Neural cell (in vitro differentiated cells): ENCODE data around the gene SETMAR. TPM values are rescaled to one million over a fixed set of nuclear protein-coding genes. Genes with fewer than 3 reads are reported as not detected.

Experiments used
- H2AFZ ChIP-seq: fragments of 200-600, 300-800 bp; sonication (generic), shearing (Covaris generic); 2 replicates; pipeline ENCODE4 v1.6.0; 2014; ENCODE audit warnings: low read depth, mild to moderate bottlenecking, antibody characterized with exemption, low read length, moderate library complexity
- H3F3A ChIP-seq: fragments of 200-600 bp; shearing (Covaris generic); 2 replicates; pipeline ENCODE4 v1.6.1; 2016; ENCODE audit warnings: mild to moderate bottlenecking, moderate library complexity, mixed read lengths, antibody characterized with exemption, low read length; ENCODE audit not compliant: insufficient read depth, poor library complexity, severe bottlenecking
- H3K27ac ChIP-seq: fragments of 200-600, 300-800 bp; sonication (generic), shearing (Covaris generic); 2 replicates; pipeline ENCODE4 v1.5.1; 2014; ENCODE audit warnings: mild to moderate bottlenecking, low read length, moderate library complexity
- H3K27me3 ChIP-seq: fragments of 300-800, 200-600 bp; sonication (generic), shearing (Covaris generic); 2 replicates; pipeline ENCODE4 v1.6.0; 2014; ENCODE audit warnings: mild to moderate bottlenecking, low read depth, low read length, moderate library complexity; ENCODE audit not compliant: insufficient read depth
- H3K36me3 ChIP-seq: fragments of 300-800, 200-600 bp; sonication (generic), shearing (Covaris generic); 2 replicates; pipeline ENCODE4 v1.5.1; 2014; ENCODE audit warnings: mild to moderate bottlenecking, antibody characterized with exemption, low read length, moderate library complexity; ENCODE audit not compliant: insufficient read depth
- H3K4me2 ChIP-seq: fragments of 300-800, 200-600 bp; sonication (generic), shearing (Covaris generic); 2 replicates; pipeline ENCODE4 v1.6.0; 2014; ENCODE audit warnings: mild to moderate bottlenecking, low read length
- H3K4me3 ChIP-seq: fragments of 300-800, 200-600 bp; sonication (generic), shearing (Covaris generic); 2 replicates; pipeline ENCODE4 v1.5.1; 2014; ENCODE audit warnings: mild to moderate bottlenecking, low read length, moderate library complexity
- H3K79me2 ChIP-seq: fragments of 200-600 bp; shearing (Covaris generic); replicated peaks from 2 replicates; pipeline ENCODE4 v1.6.0; 2014; ENCODE audit warnings: mild to moderate bottlenecking, low read length, moderate library complexity; ENCODE audit not compliant: insufficient read depth
- H3K9ac ChIP-seq: fragments of 300-800, 200-600 bp; sonication (generic), shearing (Covaris generic); 2 replicates; pipeline ENCODE4 v1.6.1; 2016; ENCODE audit warnings: mild to moderate bottlenecking, low read length, mixed read lengths
- H3K9me2 ChIP-seq: fragments of 200-600 bp; shearing (Covaris generic); 2 replicates; pipeline ENCODE4 v1.6.1; 2016; ENCODE audit warnings: mild to moderate bottlenecking, low read length, mixed read lengths; ENCODE audit not compliant: insufficient read depth
- H3K9me3 ChIP-seq: fragments of 200-600, 300-800 bp; sonication (generic), shearing (Covaris generic); 2 replicates; pipeline ENCODE4 v1.6.1; 2016; ENCODE audit warnings: mild to moderate bottlenecking, mixed run types, low read length, moderate library complexity, mixed read lengths
- H4K20me1 ChIP-seq: fragments of 200-600 bp; shearing (Covaris generic); 2 replicates; pipeline ENCODE4 v1.6.1; 2016; ENCODE audit warnings: mild to moderate bottlenecking, mixed run types; ENCODE audit not compliant: insufficient read depth
- EP300 ChIP-seq: fragments of 450-650 bp; conservative IDR thresholded peaks from 2 replicates; pipeline ENCODE4 v1.6.1; 2014; ENCODE audit warnings: antibody characterized with exemption, mild to moderate bottlenecking, moderate library complexity; ENCODE audit not compliant: poor library complexity, severe bottlenecking
- EZH2 ChIP-seq: fragments of 200-600, 300-800 bp; shearing (Covaris generic), sonication (generic); IDR thresholded peaks from 2 replicates; pipeline ENCODE4 v1.6.1; 2014; ENCODE audit warnings: antibody characterized with exemption, low read length, borderline replicate concordance, mild to moderate bottlenecking; ENCODE audit not compliant: insufficient read depth, poor library complexity, severe bottlenecking
- MXI1 ChIP-seq: fragments of 450-650 bp; conservative IDR thresholded peaks from 2 replicates; pipeline ENCODE4 v1.6.1; 2014; ENCODE audit warnings: antibody characterized with exemption, mild to moderate bottlenecking; ENCODE audit not compliant: poor library complexity, severe bottlenecking
- POLR2AphosphoS5 ChIP-seq: IDR thresholded peaks from 2 replicates; pipeline ENCODE4 v1.6.1; 2012
- RAD21 ChIP-seq: fragments of 450-650 bp; conservative IDR thresholded peaks from 2 replicates; pipeline ENCODE4 v1.6.1; 2014; ENCODE audit warnings: antibody characterized with exemption, mild to moderate bottlenecking, moderate library complexity
- REST ChIP-seq: IDR thresholded peaks from 2 replicates; pipeline ENCODE4 v1.6.1; 2012; ENCODE audit warnings: borderline replicate concordance
- SMC3 ChIP-seq: fragments of 450-650 bp; conservative IDR thresholded peaks from 2 replicates; pipeline ENCODE4 v1.6.1; 2014; ENCODE audit warnings: antibody characterized with exemption, mild to moderate bottlenecking, moderate library complexity; ENCODE audit not compliant: poor library complexity
- TAF1 ChIP-seq: IDR thresholded peaks from 2 replicates; pipeline ENCODE4 v1.6.1; 2012; ENCODE audit warnings: low read depth
- polyA plus RNA-seq: library from polyadenylated mRNA; depleted of rRNA; stranded (reverse); fragments of >200 nt; gene quantifications from 2 replicates; pipeline ENCODE4 v1.2.3, GENCODE V29; 2014
- TF ChIP-seq, protein P1 (sequence below): fragments of 450-650 bp; IDR thresholded peaks from 2 replicates; pipeline ENCODE4 v1.5.1; 2014; ENCODE audit warnings: antibody characterized with exemption, mild to moderate bottlenecking, moderate library complexity; ENCODE audit not compliant: poor library complexity, severe bottlenecking

SETMAR gene
- polyA plus RNA-seq, 1 donor from 2014 or later = 41.3 TPM

GRCh38 chr3:4311496-4311895 lies 8.3 kb downstream of the SETMAR start:
- no peaks in the 10 kb centered on the region for H3K79me2 ChIP-seq
- H3K9me3 ChIP-seq = peaks cover under 1% of the 10 kb centered on the region
- no peak overlapping the region for H3K4me3 ChIP-seq
- H3K27me3 ChIP-seq = no peaks in the 10 kb centered on the region
- no peak overlapping the region for H2AFZ ChIP-seq
- H3K4me2 ChIP-seq = no peak overlapping the region
- TF ChIP-seq RAD21 (no peak), EP300 (no peak), TAF1 (no peak), MXI1 (no peak), POLR2AphosphoS5 (no peak), SMC3 (no peak), REST (no peak), EZH2 (no peak)
- TF ChIP-seq, protein P1, sequence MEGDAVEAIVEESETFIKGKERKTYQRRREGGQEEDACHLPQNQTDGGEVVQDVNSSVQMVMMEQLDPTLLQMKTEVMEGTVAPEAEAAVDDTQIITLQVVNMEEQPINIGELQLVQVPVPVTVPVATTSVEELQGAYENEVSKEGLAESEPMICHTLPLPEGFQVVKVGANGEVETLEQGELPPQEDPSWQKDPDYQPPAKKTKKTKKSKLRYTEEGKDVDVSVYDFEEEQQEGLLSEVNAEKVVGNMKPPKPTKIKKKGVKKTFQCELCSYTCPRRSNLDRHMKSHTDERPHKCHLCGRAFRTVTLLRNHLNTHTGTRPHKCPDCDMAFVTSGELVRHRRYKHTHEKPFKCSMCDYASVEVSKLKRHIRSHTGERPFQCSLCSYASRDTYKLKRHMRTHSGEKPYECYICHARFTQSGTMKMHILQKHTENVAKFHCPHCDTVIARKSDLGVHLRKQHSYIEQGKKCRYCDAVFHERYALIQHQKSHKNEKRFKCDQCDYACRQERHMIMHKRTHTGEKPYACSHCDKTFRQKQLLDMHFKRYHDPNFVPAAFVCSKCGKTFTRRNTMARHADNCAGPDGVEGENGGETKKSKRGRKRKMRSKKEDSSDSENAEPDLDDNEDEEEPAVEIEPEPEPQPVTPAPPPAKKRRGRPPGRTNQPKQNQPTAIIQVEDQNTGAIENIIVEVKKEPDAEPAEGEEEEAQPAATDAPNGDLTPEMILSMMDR = no peak
- no peak overlapping the region for H3K27ac ChIP-seq
- no peak overlapping the region for H3K9ac ChIP-seq
- H3K9me2 ChIP-seq = no peaks in the 10 kb centered on the region
- no peaks in the 10 kb centered on the region for H4K20me1 ChIP-seq
- H3K36me3 ChIP-seq = peaks cover 9% of the 10 kb centered on the region
- H3F3A ChIP-seq = no peaks in the 10 kb centered on the region

GRCh38 chr3:4313606-4314293 lies 10.6 kb downstream of the SETMAR start:
- Histone ChIP-seq H3K4me3 (no peak overlapping the region), H3K79me2 (no peaks in the 10 kb centered on the region), H3K9me3 (peaks cover 5% of the 10 kb centered on the region), H3K27ac (no peak overlapping the region), H4K20me1 (no peaks in the 10 kb centered on the region), H3K4me2 (no peak overlapping the region), H3K27me3 (no peaks in the 10 kb centered on the region), H2AFZ (no peak overlapping the region), H3K9me2 (no peaks in the 10 kb centered on the region), H3K9ac (no peak overlapping the region), H3F3A (no peaks in the 10 kb centered on the region), H3K36me3 (peaks cover 17% of the 10 kb centered on the region)
- no peak for TF ChIP-seq RAD21
- TF ChIP-seq, protein P1 = no peak
- TF ChIP-seq SMC3 = no peak
- no peak for TF ChIP-seq POLR2AphosphoS5
- no peak for TF ChIP-seq TAF1
- no peak for TF ChIP-seq EP300
- no peak for TF ChIP-seq REST
- no peak for TF ChIP-seq MXI1
- no peak for TF ChIP-seq EZH2
